HEK293T (cell line): ENCODE data around the gene FBXL13.
"Not testable (repeated sequence)": the region's sequence is repeated elsewhere in the genome, so short reads cannot be mapped to it uniquely, and the experiment has no call there.

Source experiments
- BHLHE40 ChIP-seq: fragments of 450-650 bp; IDR thresholded peaks from 2 replicates; pipeline ENCODE4 v1.6.1; 2016; ENCODE audit warnings: mild to moderate bottlenecking, moderate library complexity, borderline replicate concordance
- CTBP1 ChIP-seq: fragments of 450-650 bp; IDR thresholded peaks from 2 replicates; pipeline ENCODE4 v1.6.1; 2016; ENCODE audit warnings: borderline replicate concordance
- ELF4 ChIP-seq: fragments of 450-650 bp; IDR thresholded peaks from 2 replicates; pipeline ENCODE4 v1.6.1; 2017; ENCODE audit warnings: antibody characterized with exemption
- FOXA1 ChIP-seq: fragments of 450-650 bp; IDR thresholded peaks from 2 replicates; pipeline ENCODE4 v1.6.1; 2016; ENCODE audit warnings: mild to moderate bottlenecking
- FOXK2 ChIP-seq: fragments of 450-650 bp; IDR thresholded peaks from 2 replicates; pipeline ENCODE4 v1.6.1; 2016; ENCODE audit warnings: mild to moderate bottlenecking
- FOXM1 ChIP-seq: fragments of 450-650 bp; IDR thresholded peaks from 2 replicates; pipeline ENCODE4 v1.6.1; 2017; ENCODE audit warnings: mild to moderate bottlenecking, borderline replicate concordance
- HDGF ChIP-seq: fragments of 450-650 bp; IDR thresholded peaks from 2 replicates; pipeline ENCODE4 v1.6.1; 2017; ENCODE audit warnings: antibody characterized with exemption, borderline replicate concordance
- LEF1 ChIP-seq: fragments of 450-650 bp; IDR thresholded peaks from 2 replicates; pipeline ENCODE4 v1.6.1; 2017; ENCODE audit warnings: mild to moderate bottlenecking, borderline replicate concordance
- NFRKB ChIP-seq: fragments of 450-650 bp; IDR thresholded peaks from 2 replicates; pipeline ENCODE4 v1.6.1; 2016; ENCODE audit warnings: mild to moderate bottlenecking, moderate library complexity
- PKNOX1 ChIP-seq: fragments of 450-650 bp; IDR thresholded peaks from 2 replicates; pipeline ENCODE4 v1.6.1; 2016
- SP1 ChIP-seq: fragments of 450-650 bp; IDR thresholded peaks from 2 replicates; pipeline ENCODE4 v1.6.1; 2017
- SUZ12 ChIP-seq: fragments of 450-650 bp; IDR thresholded peaks from 2 replicates; pipeline ENCODE4 v1.6.1; 2016; ENCODE audit warnings: mild to moderate bottlenecking
- ZNF384 ChIP-seq: fragments of 450-650 bp; IDR thresholded peaks from 2 replicates; pipeline ENCODE4 v1.6.1; 2016

- not testable (repeated sequence) for TF ChIP-seq LEF1, NFRKB, SP1, BHLHE40, ELF4, SUZ12, ZNF384, PKNOX1, FOXA1, CTBP1, HDGF, FOXK2, FOXM1
These were observed 171.0 kb downstream of the FBXL13 start for GRCh38 chr7:102903576-102903975.
